ENCODE data around the gene LY86. TPM values are rescaled to one million over a fixed set of nuclear protein-coding genes. Genes with fewer than 3 reads are reported as not detected.

Gene LY86
- total and polyA plus RNA-seq, 3 donors from 2014 or later, result 0.87 to 3.5 (median 1.6) TPM

GRCh38 chr6:6587696-6588063 lies 840 bp upstream of the LY86 start:
- intact Hi-C loops (cut with DNase I; ENCODE audit: low total_unique reads), result no loop called here
- no peaks in the 10 kb centered on the region for H3K27me3 ChIP-seq
- no peaks in the 10 kb centered on the region for H3K9me3 ChIP-seq
- no peak for TF ChIP-seq POLR2A (IDR thresholded peaks at IDR 0.05)
- no peak for TF ChIP-seq CTCF (IDR thresholded peaks at IDR 0.05)
- no peak for DNase-seq
- no peak overlapping the region for H3K4me3 ChIP-seq
- H3K27ac ChIP-seq, result no peak overlapping the region
- no peaks in the 10 kb centered on the region for H3K4me1 ChIP-seq
- H3K36me3 ChIP-seq (ENCODE audit: low read depth, missing control alignments), result no peaks in the 10 kb centered on the region
- 83 to 95% methylated on average over 1 of the region's 1 CpG for WGBS, 2 donors

GRCh38 chr6:6588924-6589709 lies 597 bp downstream of the LY86 start:
- DNase-seq, result no peak
- TF ChIP-seq POLR2A (IDR thresholded peaks at IDR 0.05) (no peak), CTCF (IDR thresholded peaks at IDR 0.05) (no peak)
- no peaks in the 10 kb centered on the region for H3K4me1 ChIP-seq
- intact Hi-C loops (cut with DNase I; ENCODE audit: low total_unique reads), result no loop called here
- peak overlapping the region in 1 of 2 donors; percentile 15 for H3K27ac ChIP-seq
- H3K4me3 ChIP-seq, result no peak overlapping the region
- H3K9me3 ChIP-seq, result no peaks in the 10 kb centered on the region
- 68 to 81% methylated on average over 8 of the region's 8 CpGs for WGBS, 2 donors
- H3K36me3 ChIP-seq (ENCODE audit: low read depth, missing control alignments), result no peaks in the 10 kb centered on the region
- no peaks in the 10 kb centered on the region for H3K27me3 ChIP-seq

DNA sequence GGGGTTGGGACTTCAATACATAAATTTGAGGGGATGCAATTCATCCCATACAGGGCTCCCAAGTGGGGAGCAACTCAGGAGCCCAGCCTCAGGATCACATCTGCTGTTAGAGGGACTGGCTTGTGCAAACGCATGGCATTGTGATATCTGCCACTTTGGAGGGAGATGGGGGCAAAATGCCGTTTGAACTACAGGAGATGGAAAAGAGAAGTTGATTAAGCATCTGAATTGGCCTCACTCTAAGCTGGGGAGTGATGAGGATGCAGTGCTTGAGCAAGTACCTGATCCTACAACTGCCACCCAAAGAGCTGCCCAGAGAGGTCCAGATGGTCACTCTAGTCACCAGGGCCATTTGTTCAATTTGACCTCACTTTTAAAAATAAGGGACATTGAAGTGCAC lies 2.0 kb downstream of the LY86 start:
- WGBS, 2 donors, result 86 to 93% methylated on average over 2 of the region's 2 CpGs
- intact Hi-C loops (cut with DNase I; ENCODE audit: low total_unique reads), result no loop called here
- no peak for TF ChIP-seq CTCF (IDR thresholded peaks at IDR 0.05)
- TF ChIP-seq POLR2A (IDR thresholded peaks at IDR 0.05), result no peak
- H3K27ac ChIP-seq, result no peak overlapping the region
- no peaks in the 10 kb centered on the region for H3K4me1 ChIP-seq
- no peaks in the 10 kb centered on the region for H3K9me3 ChIP-seq
- H3K4me3 ChIP-seq, result no peak overlapping the region
- no peaks in the 10 kb centered on the region for H3K27me3 ChIP-seq
- no peaks in the 10 kb centered on the region for H3K36me3 ChIP-seq (ENCODE audit: low read depth, missing control alignments)
- DNase-seq, result no peak

DNA sequence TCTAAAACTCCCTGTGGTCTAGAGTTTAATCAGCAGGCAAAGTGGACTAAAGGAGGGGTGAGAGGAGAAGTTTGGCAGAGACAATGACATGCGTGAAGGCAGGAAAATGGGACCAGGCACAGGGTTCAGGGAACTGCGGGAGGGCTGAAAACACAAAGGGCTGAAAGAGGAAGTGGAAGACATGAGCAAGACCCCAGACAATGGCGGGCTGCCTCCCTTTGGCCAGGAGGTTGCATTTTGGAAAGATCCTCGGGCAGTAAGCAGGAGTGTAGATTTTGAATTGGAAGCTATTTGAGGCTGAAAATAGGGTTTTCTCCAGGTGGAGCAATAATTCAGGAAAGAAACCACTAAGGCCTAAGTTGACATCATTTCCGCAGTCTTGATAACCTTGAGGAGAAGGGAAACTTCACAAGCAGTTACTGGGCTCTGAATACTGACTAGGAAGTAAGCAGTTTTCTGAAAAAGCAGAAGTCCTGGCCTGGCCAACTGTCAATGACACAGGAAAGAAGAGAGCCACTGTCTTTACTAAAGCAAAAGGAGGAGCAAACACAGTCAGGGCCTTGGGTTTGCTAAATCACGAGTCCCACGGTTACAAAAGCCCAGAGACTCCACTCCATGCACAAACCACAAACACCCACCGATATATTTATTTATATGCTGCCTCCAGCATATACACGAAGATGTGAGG lies 3.4 kb downstream of the LY86 start:
- 67 to 75% methylated on average over 9 of the region's 9 CpGs for WGBS, 2 donors
- DNase-seq, result peak; percentile 34
- Histone ChIP-seq H3K9me3 (no peaks in the 10 kb centered on the region), H3K4me3 (no peak overlapping the region), H3K27me3 (no peaks in the 10 kb centered on the region), H3K4me1 (no peaks in the 10 kb centered on the region), H3K27ac (no peak overlapping the region), H3K36me3 (ENCODE audit: low read depth, missing control alignments) (no peaks in the 10 kb centered on the region)
- intact Hi-C loops (cut with DNase I; ENCODE audit: low total_unique reads), result no loop called here
- no peak for TF ChIP-seq CTCF (IDR thresholded peaks at IDR 0.05)
- no peak for TF ChIP-seq POLR2A (IDR thresholded peaks at IDR 0.05)

Data from testis (tissue), 3 donors.